OCI-LY7 (cell line): ENCODE measurements around the gene GHDC.

ENCODE experiments used
- CTCF ChIP-seq: fragments of 200-600 bp; sonication (generic); conservative IDR thresholded peaks from 2 replicates; pipeline ENCODE4 v1.5.1; 2014; ENCODE audit warnings: mild to moderate bottlenecking, antibody characterized with exemption, low read length, moderate library complexity, mixed read lengths
- EZH2phosphoT487 ChIP-seq: fragments of 200-600 bp; sonication (generic); IDR thresholded peaks from 2 replicates; pipeline ENCODE4 v1.6.1; 2018; ENCODE audit warnings: low read depth, borderline replicate concordance, mild to moderate bottlenecking, mixed run types, antibody characterized with exemption, low read length, moderate library complexity, mixed read lengths

DNA sequence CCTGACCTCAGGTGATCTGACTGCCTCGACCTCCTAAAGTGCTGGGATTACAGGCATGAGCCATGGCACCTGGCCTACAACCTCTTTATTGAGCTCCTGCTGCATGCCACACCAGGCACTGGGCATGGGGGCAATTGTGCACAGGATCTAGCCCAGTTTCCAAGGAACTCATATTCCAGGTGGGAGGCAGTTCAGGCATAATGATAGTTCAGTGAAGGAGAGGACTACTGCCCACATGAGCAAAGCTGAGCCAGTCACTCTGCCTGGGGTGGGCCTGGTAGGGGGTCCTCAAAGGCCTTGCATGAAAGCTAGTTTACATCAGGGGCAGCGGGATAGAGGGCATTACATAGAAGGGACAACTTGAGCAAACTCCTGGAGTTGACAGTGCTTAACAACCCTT is 6.5 kb downstream of the GHDC start:
- TF ChIP-seq CTCF (no peak), EZH2phosphoT487 (no peak)
